IPS-18a (cell line): Measurements from ENCODE around the gene GRIP1.

ENCODE experiments used
- H3K27ac ChIP-seq: one replicate; pipeline ENCODE4 v1.5.1; 2013; ENCODE audit warnings: low read length
- H3K27me3 ChIP-seq: one replicate; pipeline ENCODE4 v1.6.1; 2013; ENCODE audit warnings: mild to moderate bottlenecking, low read length; ENCODE audit not compliant: control insufficient read depth, insufficient read depth
- H3K36me3 ChIP-seq: one replicate; pipeline ENCODE4 v1.6.1; 2013; ENCODE audit warnings: low read depth, low read length; ENCODE audit not compliant: control insufficient read depth
- H3K4me1 ChIP-seq: one replicate; pipeline ENCODE4 v1.6.1; 2013; ENCODE audit warnings: low read depth, low read length; ENCODE audit not compliant: control insufficient read depth
- H3K4me3 ChIP-seq: one replicate; pipeline ENCODE4 v1.5.1; 2013; ENCODE audit warnings: low read length
- H3K9ac ChIP-seq: one replicate; pipeline ENCODE4 v1.6.1; 2013; ENCODE audit warnings: mild to moderate bottlenecking, low read length, moderate library complexity
- H3K9me3 ChIP-seq: one replicate; pipeline ENCODE4 v1.6.1; 2013; ENCODE audit warnings: low read depth, low read length; ENCODE audit not compliant: control insufficient read depth

Gene GRIP1

GRCh38 chr12:66684222-66684621 lies 5.3 kb upstream of the GRIP1 start:
- Histone ChIP-seq H3K4me3 (no peak overlapping the region), H3K27me3 (no peaks in the 10 kb centered on the region), H3K4me1 (peaks cover 22% of the 10 kb centered on the region), H3K27ac (no peak overlapping the region), H3K36me3 (no peaks in the 10 kb centered on the region), H3K9me3 (no peaks in the 10 kb centered on the region), H3K9ac (no peak overlapping the region)

- H3K4me1 ChIP-seq: peaks cover 26% of the 10 kb centered on the region
- no peaks in the 10 kb centered on the region for H3K9me3 ChIP-seq
- H3K4me3 ChIP-seq: no peak overlapping the region
- no peaks in the 10 kb centered on the region for H3K36me3 ChIP-seq
- H3K27me3 ChIP-seq: no peaks in the 10 kb centered on the region
- H3K9ac ChIP-seq: no peak overlapping the region
- H3K27ac ChIP-seq: no peak overlapping the region
Observed at GRCh38 chr12:66683822-66684221, 4.9 kb upstream of the GRIP1 start.

- H3K27ac ChIP-seq: no peak overlapping the region
- no peak overlapping the region for H3K4me3 ChIP-seq
- H3K4me1 ChIP-seq: peaks cover 26% of the 10 kb centered on the region
- no peak overlapping the region for H3K9ac ChIP-seq
- no peaks in the 10 kb centered on the region for H3K9me3 ChIP-seq
- no peaks in the 10 kb centered on the region for H3K36me3 ChIP-seq
- H3K27me3 ChIP-seq: no peaks in the 10 kb centered on the region
Observed at GRCh38 chr12:66683073-66683472, 4.2 kb upstream of the GRIP1 start.

DNA sequence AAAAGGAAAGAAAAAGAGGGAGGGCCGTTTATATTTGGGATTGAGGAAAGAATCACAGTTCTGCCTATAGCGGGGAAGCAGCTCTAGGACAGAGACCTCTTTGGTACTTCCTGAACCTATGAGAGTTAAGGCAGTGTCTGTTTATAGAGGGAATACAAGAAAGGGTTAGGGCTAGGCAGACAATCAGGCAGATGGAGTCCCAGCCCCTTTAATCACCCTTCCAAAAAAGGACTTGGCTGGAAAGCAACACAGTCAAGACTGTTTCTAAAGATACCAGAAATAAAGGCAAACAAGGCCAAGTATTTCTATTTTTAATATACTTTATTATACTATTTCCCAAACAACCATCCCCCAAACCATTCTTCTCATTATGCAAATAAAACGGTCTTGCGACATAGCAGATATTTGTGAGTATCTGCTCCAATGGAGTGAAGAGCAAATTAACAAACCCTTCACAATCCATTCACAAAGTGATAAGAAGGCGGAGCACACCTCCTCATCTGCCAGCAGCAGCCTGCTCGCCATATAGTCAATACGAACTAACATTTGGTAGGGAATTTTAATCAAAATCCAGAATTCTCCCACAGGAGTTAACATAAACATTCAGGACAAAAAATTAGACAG lies 697 bp upstream of the GRIP1 start:
- no peak overlapping the region for H3K9ac ChIP-seq
- peaks cover 22% of the 10 kb centered on the region for H3K4me1 ChIP-seq
- H3K27me3 ChIP-seq: no peaks in the 10 kb centered on the region
- H3K9me3 ChIP-seq: no peaks in the 10 kb centered on the region
- H3K36me3 ChIP-seq: no peaks in the 10 kb centered on the region
- no peak overlapping the region for H3K27ac ChIP-seq
- H3K4me3 ChIP-seq: no peak overlapping the region

- Histone ChIP-seq H3K9ac (no peak overlapping the region), H3K4me3 (no peak overlapping the region), H3K9me3 (no peaks in the 10 kb centered on the region), H3K4me1 (peaks cover 25% of the 10 kb centered on the region), H3K27ac (no peak overlapping the region), H3K36me3 (no peaks in the 10 kb centered on the region), H3K27me3 (no peaks in the 10 kb centered on the region)
Observed at GRCh38 chr12:66676241-66676640, 2.6 kb downstream of the GRIP1 start.

GRCh38 chr12:66674495-66675122 lies 4.3 kb downstream of the GRIP1 start:
- Histone ChIP-seq H3K27ac (no peak overlapping the region), H3K4me3 (no peak overlapping the region), H3K27me3 (no peaks in the 10 kb centered on the region), H3K9me3 (no peaks in the 10 kb centered on the region), H3K36me3 (no peaks in the 10 kb centered on the region), H3K4me1 (peaks cover 22% of the 10 kb centered on the region), H3K9ac (no peak overlapping the region)

DNA sequence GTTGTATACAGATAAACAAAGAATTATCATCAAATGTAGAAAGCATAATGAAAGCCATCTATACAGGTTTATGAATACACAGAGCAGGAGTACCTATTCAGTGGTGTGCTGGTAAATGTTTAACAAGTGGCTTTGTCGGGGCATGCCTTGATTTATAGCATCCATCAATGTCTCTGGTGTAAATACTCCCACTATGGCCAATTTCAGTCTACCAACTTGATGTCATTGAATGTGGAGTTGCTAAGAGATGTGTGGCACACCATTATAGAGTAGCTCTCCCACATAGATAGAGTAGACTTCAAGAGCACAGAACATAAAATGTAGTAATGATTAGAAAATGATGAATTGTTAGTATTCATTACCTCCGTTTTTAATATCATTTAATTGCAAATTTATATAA lies 9.3 kb downstream of the GRIP1 start:
- Histone ChIP-seq H3K27ac (no peak overlapping the region), H3K4me1 (peaks cover 16% of the 10 kb centered on the region), H3K9ac (no peak overlapping the region), H3K4me3 (no peak overlapping the region), H3K9me3 (no peaks in the 10 kb centered on the region), H3K27me3 (no peaks in the 10 kb centered on the region), H3K36me3 (no peaks in the 10 kb centered on the region)

DNA sequence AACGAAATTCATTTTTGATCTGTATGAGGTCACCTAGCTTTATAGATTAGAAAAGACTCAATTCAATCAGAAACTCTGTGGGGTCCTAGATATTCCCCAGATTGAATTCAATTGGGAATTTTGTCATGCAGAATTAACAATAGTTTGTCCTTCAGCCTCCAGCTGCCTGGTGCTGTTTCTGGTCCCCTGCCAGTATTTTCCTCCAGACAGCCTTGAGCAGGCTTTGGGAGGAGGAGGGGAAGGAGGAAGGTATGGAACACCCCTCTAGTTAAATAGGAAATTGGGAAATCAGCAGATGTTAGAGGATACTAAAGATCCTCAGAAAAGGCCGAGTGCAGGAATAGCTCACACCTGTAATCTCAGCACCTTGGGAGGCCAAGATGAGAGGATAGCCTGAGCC lies 10.6 kb downstream of the GRIP1 start:
- Histone ChIP-seq H3K4me1 (peaks cover 16% of the 10 kb centered on the region), H3K36me3 (no peaks in the 10 kb centered on the region), H3K9ac (no peak overlapping the region), H3K9me3 (no peaks in the 10 kb centered on the region), H3K4me3 (no peak overlapping the region), H3K27me3 (no peaks in the 10 kb centered on the region), H3K27ac (no peak overlapping the region)

DNA sequence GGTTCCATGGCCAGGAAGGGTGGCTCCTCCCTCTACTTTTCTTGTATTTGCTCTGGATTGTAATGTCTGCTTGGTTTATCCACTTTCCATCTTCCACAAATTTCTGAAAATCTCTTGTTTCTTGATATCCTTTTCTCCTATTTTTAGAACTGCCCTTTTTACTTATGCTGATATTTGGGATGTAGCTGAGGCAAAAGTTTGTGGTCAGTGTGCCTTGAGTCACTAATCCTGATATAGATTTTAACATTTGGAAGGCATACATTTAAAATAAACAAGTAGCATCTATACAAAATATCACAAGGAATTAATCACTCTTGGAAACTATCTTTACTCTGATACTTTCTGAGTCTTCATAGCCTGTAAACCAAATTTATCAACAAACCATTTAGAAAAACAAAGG lies 11.0 kb downstream of the GRIP1 start:
- Histone ChIP-seq H3K9ac (no peak overlapping the region), H3K27ac (no peak overlapping the region), H3K4me1 (peaks cover 16% of the 10 kb centered on the region), H3K4me3 (no peak overlapping the region), H3K36me3 (no peaks in the 10 kb centered on the region), H3K9me3 (no peaks in the 10 kb centered on the region), H3K27me3 (no peaks in the 10 kb centered on the region)

DNA sequence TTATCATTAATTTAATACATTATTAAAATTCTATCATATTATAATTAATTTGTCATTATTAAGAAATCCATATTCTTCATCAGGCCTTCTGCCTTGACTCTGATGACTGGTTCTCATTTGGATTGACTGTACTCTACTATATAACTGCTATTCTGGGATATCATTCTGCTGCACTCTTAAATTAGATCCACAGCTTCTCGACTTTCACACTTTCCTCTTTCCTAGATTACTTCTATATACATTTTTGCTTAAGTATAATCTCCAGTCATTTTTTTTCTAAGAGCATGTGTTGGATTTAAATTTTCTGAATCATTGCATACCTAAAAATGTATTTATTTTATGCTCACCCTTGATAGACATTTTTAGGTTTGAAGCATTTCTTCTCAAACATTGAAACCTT lies 12.4 kb downstream of the GRIP1 start:
- Histone ChIP-seq H3K27ac (no peak overlapping the region), H3K27me3 (no peaks in the 10 kb centered on the region), H3K9me3 (no peaks in the 10 kb centered on the region), H3K9ac (no peak overlapping the region), H3K4me3 (no peak overlapping the region), H3K36me3 (no peaks in the 10 kb centered on the region), H3K4me1 (peaks cover 15% of the 10 kb centered on the region)

GRCh38 chr12:66665435-66665985 lies 13.4 kb downstream of the GRIP1 start:
- Histone ChIP-seq H3K36me3 (no peaks in the 10 kb centered on the region), H3K9ac (no peak overlapping the region), H3K9me3 (no peaks in the 10 kb centered on the region), H3K4me3 (no peak overlapping the region), H3K27ac (no peak overlapping the region), H3K4me1 (peaks cover 12% of the 10 kb centered on the region), H3K27me3 (no peaks in the 10 kb centered on the region)

DNA sequence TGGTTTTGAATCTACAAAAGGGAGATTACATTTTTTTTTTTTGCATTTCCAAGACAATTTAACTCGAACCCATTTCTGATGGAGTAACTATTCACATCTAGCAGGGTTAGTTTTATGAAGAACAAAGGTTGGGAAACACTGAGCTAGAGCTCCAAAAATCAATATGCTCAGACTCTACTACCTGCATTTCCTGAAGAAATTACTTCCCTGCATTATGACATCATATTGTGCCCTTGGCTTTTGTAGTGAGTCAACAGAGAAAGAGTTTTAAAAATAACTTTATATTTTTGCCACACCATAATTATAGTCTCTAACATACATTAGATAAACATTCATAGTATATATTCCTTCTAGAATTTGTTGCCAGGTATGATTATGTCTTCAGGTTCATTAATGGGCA lies 14.8 kb downstream of the GRIP1 start:
- Histone ChIP-seq H3K9me3 (no peaks in the 10 kb centered on the region), H3K27me3 (no peaks in the 10 kb centered on the region), H3K4me1 (peaks cover 12% of the 10 kb centered on the region), H3K36me3 (no peaks in the 10 kb centered on the region), H3K4me3 (no peak overlapping the region), H3K27ac (no peak overlapping the region), H3K9ac (no peak overlapping the region)
